HepG2 (cell line): ENCODE data around the gene GALNT15. TPM values are rescaled to one million over a fixed set of nuclear protein-coding genes. Genes with fewer than 3 reads are reported as not detected.
A peak's percentile ranks its signal among the peaks of the same experiment; 100 is the strongest.

Experiments
- EHMT2 ChIP-seq: fragments of 200-600 bp; sonication (generic); IDR thresholded peaks from 2 replicates; pipeline ENCODE4 v1.7.0; 2017; ENCODE audit warnings: antibody characterized with exemption, low read depth, low read length, borderline replicate concordance
- FOSL2 ChIP-seq: sonication (generic); formaldehyde crosslinking; IDR thresholded peaks from 2 replicates; pipeline ENCODE4 v1.4.0; 2020; ENCODE audit warnings: missing genetic modification reagents
- GFI1 ChIP-seq: sonication (generic); formaldehyde crosslinking; IDR thresholded peaks from 2 replicates; pipeline ENCODE4 v1.5.0; 2020; ENCODE audit warnings: missing genetic modification reagents, mild to moderate bottlenecking, borderline replicate concordance
- HMG20B ChIP-seq: conservative IDR thresholded peaks from 2 replicates; pipeline ENCODE4 v1.6.1; 2016; ENCODE audit warnings: missing genetic modification reagents, missing compliant biosample characterization
- HNRNPL ChIP-seq: fragments of 200-400 bp; formaldehyde crosslinking; IDR thresholded peaks from 2 replicates; pipeline ENCODE4 v1.6.1; 2017; ENCODE audit warnings: mild to moderate bottlenecking, low read depth, low read length
- HOXA9 ChIP-seq: sonication (generic); formaldehyde crosslinking; IDR thresholded peaks from 2 replicates; pipeline ENCODE4 v1.8.1; 2022; ENCODE audit warnings: missing genetic modification reagents, mild to moderate bottlenecking, moderate library complexity, borderline replicate concordance
- JDP2 ChIP-seq: sonication (generic); formaldehyde crosslinking; IDR thresholded peaks from 2 replicates; pipeline ENCODE4 v1.8.1; 2022; ENCODE audit warnings: missing genetic modification reagents, borderline replicate concordance
- KLF9 ChIP-seq: IDR thresholded peaks from 2 replicates; pipeline ENCODE4 v1.6.1; 2016; ENCODE audit warnings: low read depth
- PPARG ChIP-seq: conservative IDR thresholded peaks from 2 replicates; pipeline ENCODE4 v1.6.1; 2016; ENCODE audit warnings: missing biosample characterization, missing genetic modification reagents
- RARA ChIP-seq: IDR thresholded peaks from 2 replicates; pipeline ENCODE4 v1.6.1; 2016; ENCODE audit warnings: missing genetic modification reagents, missing compliant biosample characterization
- TBP ChIP-seq: sonication (generic); formaldehyde crosslinking; IDR thresholded peaks from 2 replicates; pipeline ENCODE4 v1.5.0; 2020; ENCODE audit warnings: missing genetic modification reagents
- TRIM24 ChIP-seq: sonication (generic); formaldehyde crosslinking; IDR thresholded peaks from 2 replicates; pipeline ENCODE4 v1.8.0; 2022; ENCODE audit warnings: mild to moderate bottlenecking, missing genetic modification reagents
- WIZ ChIP-seq: sonication (generic); formaldehyde crosslinking; IDR thresholded peaks from 2 replicates; pipeline ENCODE4 v1.5.1; 2020; ENCODE audit warnings: mild to moderate bottlenecking, missing genetic modification reagents
- ZBTB8A ChIP-seq: sonication (generic); formaldehyde crosslinking; IDR thresholded peaks from 2 replicates; pipeline ENCODE4 v1.4.0; 2020; ENCODE audit warnings: mild to moderate bottlenecking, low read depth, missing genetic modification reagents, borderline replicate concordance
- ZHX2 ChIP-seq, 2 experiments: sonication (generic) in 1 of 2; formaldehyde crosslinking in 1 of 2; IDR thresholded peaks; 2 replicates each; pipeline versions ENCODE4 v1.6.1 to v1.9.0; 2014 to 2022; ENCODE audit warnings: antibody characterized with exemption in 1 of 2, borderline replicate concordance in 1 of 2, inconsistent platforms in 1 of 2, low read depth in 1 of 2, missing genetic modification reagents in 1 of 2
- ZNF121 ChIP-seq: sonication (generic); formaldehyde crosslinking; IDR thresholded peaks from 2 replicates; pipeline ENCODE4 v1.5.0; 2020; ENCODE audit warnings: mild to moderate bottlenecking, missing genetic modification reagents
- ZNF142 ChIP-seq: sonication (generic); formaldehyde crosslinking; IDR thresholded peaks from 2 replicates; pipeline ENCODE4 v1.4.0; 2020; ENCODE audit warnings: missing genetic modification reagents
- ZNF264 ChIP-seq: sonication (generic); formaldehyde crosslinking; IDR thresholded peaks from 2 replicates; pipeline ENCODE4 v1.4.0; 2020; ENCODE audit warnings: missing genetic modification reagents
- polyA plus RNA-seq, 8 experiments: library from polyadenylated mRNA; depleted of rRNA in 3 of 8; stranded (reverse) in 7 of 8; unstranded in 1 of 8; fragments of >200 nt; fragmentation: Illumina TruSeq in 4 of 8; extraction: Trizol in 4 of 8; gene quantifications; 2 replicates each; pipeline versions ENCODE4 v1.2.1 to v1.2.3, GENCODE V29; 2011 to 2016; ENCODE audit warnings: low read depth in 4 of 8, missing spikeins in 1 of 8, mixed read lengths in 1 of 8; ENCODE audit not compliant: insufficient read depth in 1 of 8
- total RNA-seq, 5 experiments: library from RNA; depleted of rRNA; stranded (reverse); fragments of >200 nt; fragmentation: Illumina TruSeq; extraction: Trizol; gene quantifications; 2 replicates each; pipeline ENCODE4 v1.2.3, GENCODE V29; 2016; ENCODE audit warnings: low read depth in 1 of 5

Gene GALNT15
- total and polyA plus RNA-seq, 2 of the 13 experiments (the other 11 are each of a cell fraction or from before 2014, with no cell fraction given): 0.02 to 0.04 TPM

GRCh38 chr3:16252243-16252978 is 77.9 kb downstream of the GALNT15 start (continued):
- TF ChIP-seq ZNF121 (CRISPR knock-in tag): no peak
- TF ChIP-seq GFI1: peak; percentile 52; the same call in 1 of the 2 replicates
- TF ChIP-seq ZNF264 (CRISPR knock-in tag): 0 out of 2 replicates have a peak, but pooled peaks have one; percentile 26
- peak; percentile 59; the same call in 1 of the 2 replicates for TF ChIP-seq EHMT2
- TF ChIP-seq HMG20B: no peak
- TF ChIP-seq TBP: no peak
- no peak for TF ChIP-seq ZNF142 (CRISPR knock-in tag)
- no peak for TF ChIP-seq ZBTB8A
- TF ChIP-seq WIZ (CRISPR knock-in tag): 0 out of 2 replicates have a peak, but pooled peaks have one; percentile 60
- peak; percentile 61 for TF ChIP-seq FOSL2 (CRISPR knock-in tag)
- TF ChIP-seq PPARG (CRISPR knock-in tag): no peak
- peak; percentile 74 for TF ChIP-seq RARA
- 0 out of 2 replicates have a peak, but pooled peaks have one; percentile 45 for TF ChIP-seq KLF9
- no peak for TF ChIP-seq HNRNPL
- TF ChIP-seq JDP2 (CRISPR knock-in tag): no peak
- no peak for TF ChIP-seq HOXA9 (CRISPR knock-in tag)
- no peak for TF ChIP-seq TRIM24 (CRISPR knock-in tag)
- TF ChIP-seq ZHX2 (IDR thresholded peaks at IDR 0.05; ENCODE audit: low read depth): no peak
- no peak for TF ChIP-seq ZHX2 (CRISPR knock-in tag; IDR thresholded peaks at IDR 0.05; ENCODE audit: borderline replicate concordance)
